Renal pelvis (tissue), 4 donors: ENCODE measurements around the gene KIAA0232. TPM values are rescaled to one million over a fixed set of nuclear protein-coding genes. Genes with fewer than 3 reads are reported as not detected.
"Not testable (repeated sequence)": the region's sequence is repeated elsewhere in the genome, so short reads cannot be mapped to it uniquely, and the experiment has no call there.

Source experiments
- DNase-seq: peaks from one replicate; pipeline ENCODE4 v3.0.0-alpha.2; 2013
- polyA plus RNA-seq, 3 donors: library from polyadenylated mRNA; unstranded; fragments of 120-200 nt; gene quantifications; one replicate each; pipeline ENCODE4 v1.2.1, GENCODE V29; 2013; ENCODE audit not compliant: insufficient read length in 3 of 3

KIAA0232 gene
- polyA plus RNA-seq, 3 donors: 37.2 to 44.9 (median 38.1) TPM

DNA sequence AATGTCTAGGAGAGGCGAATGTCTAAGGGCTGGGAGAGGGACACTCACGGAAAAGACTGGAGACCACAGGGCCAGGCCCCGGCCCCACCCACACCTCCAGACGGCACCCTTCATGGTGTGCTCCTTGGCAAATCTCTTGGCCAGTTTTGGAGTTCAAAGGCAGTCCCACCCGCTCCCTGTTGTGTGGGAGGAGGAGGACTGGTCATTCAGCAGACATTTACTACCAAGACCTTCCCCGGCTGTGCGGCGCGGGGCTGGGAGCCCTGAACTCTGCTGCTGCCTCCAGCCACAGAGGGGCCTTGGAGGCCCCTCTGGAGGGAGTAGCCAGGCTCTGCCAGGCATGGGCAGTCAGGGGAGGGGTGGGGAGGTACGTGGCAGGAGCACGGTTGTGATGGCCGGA lies 118.4 kb downstream of the KIAA0232 start:
- DNase-seq: no peak

DNA sequence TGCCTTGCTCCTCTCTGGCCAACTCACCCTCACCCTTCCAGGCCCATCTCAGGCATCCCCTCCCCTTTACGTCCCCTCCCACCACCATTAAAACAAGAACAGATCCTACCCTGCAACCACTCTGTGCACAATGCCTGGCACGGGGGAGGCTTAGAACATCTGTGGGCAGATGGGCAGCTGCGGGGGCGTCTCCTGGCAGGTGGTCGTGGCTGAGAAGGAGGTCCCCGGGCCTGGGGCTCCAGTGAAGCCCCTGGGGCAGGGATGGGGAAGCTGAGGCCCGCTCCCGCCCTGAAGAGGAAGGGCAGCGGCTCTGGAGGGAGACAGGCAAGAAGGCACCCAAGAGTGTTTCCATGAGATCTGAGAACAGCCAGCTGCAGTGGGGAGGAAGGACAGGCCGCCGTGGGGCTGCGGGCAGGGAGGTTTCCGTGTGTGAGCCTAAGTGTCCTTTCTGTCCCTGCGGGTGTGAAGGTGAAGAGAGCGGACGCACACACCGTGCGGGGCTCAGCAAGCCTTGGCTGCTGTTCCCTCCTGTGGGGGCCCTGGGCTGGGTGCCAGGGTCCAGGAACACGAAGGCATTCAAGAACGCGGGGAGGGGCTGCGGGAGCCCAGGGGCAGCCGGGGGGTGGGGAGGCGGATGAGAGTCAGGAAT lies 119.3 kb downstream of the KIAA0232 start:
- DNase-seq: no peak

- no peak for DNase-seq
These were observed 120.0 kb downstream of the KIAA0232 start for GRCh38 chr4:6902318-6903042.

DNA sequence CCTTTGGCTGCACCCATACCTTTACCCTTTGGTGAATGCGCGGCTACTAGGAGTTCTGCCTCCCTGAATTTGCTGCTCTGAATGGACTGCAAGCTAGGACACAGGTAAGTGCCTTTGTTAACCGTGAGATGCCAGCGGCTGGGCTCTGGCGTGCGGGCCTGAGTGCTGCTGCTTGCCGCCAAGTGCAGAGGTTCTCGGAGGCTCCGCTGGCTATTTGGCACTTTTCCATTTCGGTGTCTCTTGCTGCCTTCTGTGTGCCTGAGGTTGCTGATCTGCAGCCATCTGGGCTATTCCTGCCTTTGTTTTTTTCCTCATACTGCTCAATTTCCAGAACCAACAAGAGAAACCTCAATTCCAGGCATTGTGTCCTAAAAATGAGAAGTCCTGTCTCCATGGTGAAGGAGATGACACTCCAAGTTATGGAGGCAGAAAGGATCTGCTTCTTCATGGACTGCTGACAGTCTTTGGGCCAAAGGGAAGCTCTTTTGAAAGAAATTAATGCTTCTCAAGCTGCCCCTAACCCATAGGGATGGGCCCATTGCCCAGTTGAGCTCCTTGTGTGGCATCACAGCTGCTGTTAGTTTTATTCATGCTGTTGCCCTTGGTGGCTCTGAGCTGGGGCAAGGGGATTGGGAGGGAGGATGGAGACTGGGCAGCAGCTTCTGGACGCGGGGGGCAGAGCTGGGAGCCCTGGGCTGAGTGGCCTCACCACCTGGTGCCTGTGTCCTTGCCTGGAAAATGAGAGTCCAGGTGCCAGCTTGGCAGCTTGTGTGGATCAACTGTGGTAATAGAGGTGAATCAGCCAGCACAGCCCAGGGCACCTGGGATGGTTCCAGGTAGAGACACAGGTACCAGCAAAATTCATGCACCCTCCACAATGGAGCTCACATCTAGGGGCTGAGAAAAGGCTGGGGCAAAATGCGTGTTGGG lies 123.3 kb downstream of the KIAA0232 start:
- DNase-seq: no peak

DNA sequence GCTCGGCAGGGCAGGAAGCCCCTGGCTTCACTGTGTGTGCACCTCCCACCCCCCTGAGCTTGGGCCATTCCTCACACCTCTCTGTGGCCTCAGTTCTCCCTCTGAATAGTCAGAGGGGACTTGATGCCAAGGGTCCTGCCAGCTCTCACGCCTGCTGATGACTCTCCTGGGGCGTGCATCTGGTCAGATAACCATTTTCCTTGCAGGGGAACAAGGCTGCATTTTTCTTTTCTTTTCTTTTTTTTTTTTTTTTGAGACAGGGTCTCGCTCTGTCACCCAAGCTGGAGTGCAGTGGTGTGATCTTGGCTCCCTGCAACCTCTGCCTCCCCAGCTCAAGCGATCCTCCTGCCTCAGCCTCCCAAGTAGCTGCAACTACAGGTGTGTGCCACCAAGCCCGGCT lies 124.0 kb downstream of the KIAA0232 start:
- DNase-seq: not testable (repeated sequence)

DNA sequence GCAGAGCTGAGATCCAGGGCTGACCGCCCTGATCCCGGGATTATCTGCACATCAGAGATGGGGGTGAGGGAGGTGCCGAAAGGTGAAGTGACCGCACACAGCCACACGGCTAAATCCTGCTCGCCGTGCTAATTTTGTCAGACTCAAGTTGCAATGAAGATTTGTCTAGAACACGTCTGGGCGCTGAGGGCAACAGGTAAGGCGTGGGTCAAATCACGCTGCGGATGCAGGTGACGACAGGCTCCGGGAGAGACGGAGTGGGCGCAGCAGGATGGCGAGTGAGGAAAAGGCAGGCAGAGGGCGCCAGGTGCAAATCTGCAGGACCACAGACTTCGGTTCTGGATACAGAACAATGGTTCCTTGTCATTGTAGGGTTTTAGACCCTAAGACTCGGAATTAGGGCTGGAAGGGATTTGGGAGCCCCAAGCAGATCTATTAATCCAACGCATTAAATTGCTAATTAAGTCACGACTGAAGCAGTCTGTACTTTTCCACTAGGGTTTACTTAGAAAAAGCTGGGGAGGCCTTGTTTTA lies 125.2 kb downstream of the KIAA0232 start:
- no peak for DNase-seq

- no peak for DNase-seq
These were observed 126.0 kb downstream of the KIAA0232 start for GRCh38 chr4:6908432-6909112.

DNA sequence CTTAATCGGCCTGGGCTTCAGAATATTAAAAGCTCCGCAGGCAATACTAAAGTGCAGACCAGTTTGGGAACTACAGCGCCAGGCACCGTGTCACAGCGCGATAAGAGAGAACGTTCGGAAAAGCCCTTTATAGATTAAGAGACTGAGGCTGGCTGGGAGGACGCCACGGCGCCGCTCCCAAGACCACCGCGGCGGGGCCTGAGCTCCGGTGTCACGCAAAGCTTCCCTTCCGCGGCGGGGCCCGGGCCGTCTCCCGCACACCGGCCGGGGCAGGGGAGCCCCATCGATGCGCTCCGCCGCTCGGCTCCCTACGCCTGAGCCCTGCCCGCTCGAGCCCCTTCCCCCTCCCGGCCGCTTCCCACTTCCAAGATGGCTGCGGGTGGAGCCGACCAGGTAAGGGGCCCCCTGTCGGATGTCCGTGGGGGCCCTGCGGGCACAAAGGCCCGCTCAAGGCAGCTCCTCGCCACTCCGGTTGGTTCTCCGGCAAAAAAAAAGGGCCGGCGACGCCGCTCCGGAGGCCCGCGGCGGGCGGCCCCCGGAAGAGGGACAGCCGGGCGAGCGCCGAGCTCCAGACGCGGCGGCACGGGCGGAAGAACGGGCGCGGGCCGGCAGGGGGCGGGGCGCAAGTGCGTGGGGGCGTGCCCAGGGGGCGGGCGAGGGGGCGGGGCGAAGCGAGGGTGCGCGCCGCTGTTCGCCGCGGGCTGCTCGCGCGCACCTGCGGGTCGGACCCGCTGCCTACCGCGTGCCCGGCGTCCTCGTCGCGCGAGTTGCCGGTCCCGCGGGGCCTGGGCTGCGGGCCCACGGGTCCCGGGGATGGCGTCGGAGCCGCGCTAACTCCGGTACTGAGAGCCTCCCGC lies 126.8 kb downstream of the KIAA0232 start, which contains the start of gene TBC1D14:
TBC1D14 (plus strand) TSS at position 714 of the 857 bp plus-strand sequence. CDS start 13,564 bp downstream, outside the sequence.
- peak; percentile 89 for DNase-seq

DNA sequence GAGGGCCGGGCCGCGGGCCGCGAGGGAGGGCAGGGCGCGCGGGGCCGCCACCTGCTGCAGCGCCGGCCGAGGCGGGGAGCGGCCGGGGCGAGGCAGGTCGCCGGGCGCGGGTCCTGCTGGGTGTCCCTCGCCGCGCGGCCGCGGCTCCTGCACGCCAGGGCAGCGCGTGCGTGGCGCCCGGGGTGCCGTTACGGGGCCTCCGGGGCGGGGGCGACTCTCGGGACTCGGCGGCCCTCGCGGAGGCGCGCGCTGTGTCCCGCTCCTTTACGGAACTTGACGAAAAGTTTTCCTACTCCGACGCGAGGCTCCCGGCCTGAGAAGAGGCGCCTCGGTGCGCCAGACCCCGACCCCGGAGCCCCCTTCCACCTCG lies 127.4 kb downstream of the KIAA0232 start:
- no peak for DNase-seq

DNA sequence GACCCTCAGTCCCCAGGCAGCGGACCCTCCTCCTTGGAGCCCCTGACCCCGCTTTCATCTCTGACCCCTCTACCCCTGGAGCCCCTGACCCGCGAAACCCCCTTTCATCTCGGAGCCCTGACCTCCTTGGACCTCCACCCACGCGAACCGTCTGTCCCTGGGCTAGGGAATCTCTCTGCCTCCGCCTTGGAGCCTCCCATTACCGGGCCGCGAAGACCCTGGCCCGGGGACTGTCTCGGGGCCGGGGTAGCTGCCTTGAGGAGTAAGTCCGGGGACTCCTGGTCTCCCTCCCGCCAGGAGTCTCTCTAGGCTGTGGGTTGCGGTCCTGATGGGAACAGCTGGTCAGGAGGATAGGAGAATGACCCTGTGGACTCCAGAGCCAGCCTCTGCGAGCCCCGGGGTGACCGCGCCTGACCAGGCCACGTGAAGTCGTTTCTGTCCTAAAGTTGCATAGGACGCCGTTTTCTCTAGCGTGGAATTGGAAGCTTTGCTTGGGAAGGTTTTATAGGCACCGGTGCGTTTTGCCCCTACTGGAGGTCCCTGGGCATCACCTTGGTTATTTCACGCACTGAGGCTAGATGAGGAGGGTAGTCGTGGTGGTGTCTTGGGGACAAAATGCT lies 127.9 kb downstream of the KIAA0232 start:
- DNase-seq: no peak

DNA sequence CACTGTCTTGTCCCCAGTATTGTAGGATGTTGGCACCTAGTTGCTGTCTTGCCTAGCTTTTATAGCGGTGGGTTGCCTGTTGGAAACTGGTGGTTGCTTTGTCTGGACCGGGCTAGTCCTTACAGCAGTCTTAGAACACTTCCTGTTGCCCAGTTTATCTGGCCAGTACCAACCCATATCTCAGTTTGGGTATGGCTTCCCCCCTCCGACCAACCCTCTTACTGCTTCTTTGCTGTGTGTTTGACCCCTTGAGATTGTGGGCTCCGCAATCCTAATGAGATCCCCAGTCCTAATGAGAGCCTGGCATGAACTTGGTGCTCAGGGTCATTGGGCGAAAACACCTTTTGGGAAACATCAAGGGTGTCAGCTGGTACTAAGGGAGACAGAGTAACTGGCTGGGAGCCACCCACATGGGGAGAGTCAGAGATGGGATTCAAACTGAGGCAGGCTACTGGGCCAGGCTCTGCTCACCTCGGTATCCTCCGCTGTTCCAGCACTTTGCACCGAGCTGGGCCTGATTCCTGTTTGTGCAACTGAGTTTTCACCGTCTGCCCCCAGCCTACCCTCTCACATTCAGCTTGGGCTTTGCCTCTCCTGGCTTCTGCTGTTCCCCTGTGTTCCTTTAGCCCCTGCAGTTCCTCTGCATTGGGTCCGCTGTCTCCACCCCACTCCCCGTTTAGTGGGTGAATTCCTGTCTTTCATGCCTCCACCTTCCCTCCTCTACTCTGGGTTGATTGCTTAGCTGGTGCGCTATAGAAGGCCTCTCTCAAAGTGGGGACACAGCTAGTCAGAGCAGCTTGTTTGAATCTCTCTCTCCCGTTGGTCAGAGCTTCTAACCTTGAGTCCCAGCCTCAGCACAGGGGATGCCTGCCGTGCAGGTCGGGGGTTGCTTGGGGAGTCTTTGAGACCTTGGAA lies 128.7 kb downstream of the KIAA0232 start:
- DNase-seq: no peak

DNA sequence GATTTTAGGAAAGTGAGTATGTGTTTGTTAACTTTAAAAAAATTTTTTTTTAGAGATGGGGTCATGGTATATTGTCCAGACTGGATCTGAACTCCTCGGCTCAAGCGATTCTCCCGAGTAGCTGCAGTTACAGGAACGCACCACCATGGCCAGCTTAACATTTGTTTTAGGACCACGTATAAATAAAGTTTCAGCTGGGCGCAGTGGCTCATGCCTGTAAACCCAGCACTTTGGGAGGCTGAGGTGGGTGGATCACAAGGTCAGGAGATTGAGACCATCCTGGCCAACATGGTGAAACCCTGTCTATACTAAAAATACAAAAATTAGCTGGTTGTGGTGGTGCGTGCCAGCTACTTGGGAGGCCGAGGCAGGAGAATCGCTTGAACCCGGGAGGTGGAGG lies 129.4 kb downstream of the KIAA0232 start:
- DNase-seq: not testable (repeated sequence)

DNA sequence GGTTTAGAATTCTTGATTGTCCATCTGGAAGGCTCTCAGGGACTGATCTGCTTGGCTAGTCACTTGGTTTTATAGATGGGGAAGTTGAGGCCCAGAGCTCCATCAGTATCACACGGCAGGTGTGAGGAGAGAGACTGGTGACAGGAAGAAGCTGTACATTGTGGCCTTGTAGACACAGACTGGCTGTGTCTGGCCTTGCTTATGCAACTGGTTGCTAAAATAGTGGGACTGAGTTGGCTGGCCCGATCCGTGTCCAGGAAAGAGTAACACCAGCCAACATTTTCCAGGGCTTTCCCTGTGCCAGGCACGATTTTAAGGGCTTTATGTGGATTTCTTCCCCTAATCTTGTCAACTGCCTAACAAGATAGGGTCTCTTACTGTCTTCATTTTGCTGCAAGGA lies 129.9 kb downstream of the KIAA0232 start:
- no peak for DNase-seq

DNA sequence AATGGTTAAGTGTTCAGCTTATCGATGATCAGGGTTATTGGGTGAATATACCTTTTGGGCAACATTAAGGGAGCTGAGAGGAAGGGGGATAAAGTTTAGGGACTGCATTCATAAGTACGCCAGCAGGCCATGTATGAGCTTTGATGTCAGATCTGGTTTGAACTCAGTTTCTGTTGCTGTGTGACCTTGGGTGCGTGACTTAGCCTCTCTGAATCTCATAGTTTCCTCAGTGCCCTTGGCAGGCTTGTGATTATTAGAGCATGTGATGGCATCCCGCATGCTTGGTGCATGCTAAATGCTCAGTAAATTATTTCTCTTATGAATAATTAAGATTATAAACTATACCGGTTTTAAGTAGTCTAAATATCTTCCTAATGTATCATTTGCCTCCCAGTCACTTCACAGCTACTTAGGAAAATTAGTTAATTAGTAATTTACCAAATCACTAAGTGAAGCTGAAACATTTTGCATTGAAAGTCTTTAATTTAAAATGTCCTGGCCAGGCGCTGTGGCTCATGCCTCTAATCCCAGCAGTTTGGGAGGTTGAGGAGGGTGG lies 130.9 kb downstream of the KIAA0232 start:
- no peak for DNase-seq

DNA sequence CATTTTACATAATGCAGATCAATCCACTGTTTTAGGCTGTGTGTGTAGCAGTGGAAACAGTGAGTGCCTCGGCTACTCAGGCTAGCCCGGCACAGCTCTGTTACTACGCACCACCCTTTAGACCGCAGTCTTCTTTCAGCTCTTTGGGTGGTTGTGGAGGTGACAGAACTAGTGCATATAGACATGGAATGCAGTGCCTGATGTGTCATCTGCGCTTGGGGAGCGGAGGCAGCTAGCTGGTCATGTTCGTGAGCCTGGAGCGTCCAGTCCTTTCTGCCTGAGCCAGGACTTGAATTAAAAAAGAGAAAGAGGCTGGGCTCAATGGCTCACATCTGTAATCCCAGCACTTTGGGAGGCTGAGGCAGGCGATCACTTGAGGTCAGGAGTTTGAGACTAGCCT lies 131.9 kb downstream of the KIAA0232 start:
- no peak for DNase-seq

- no peak for DNase-seq
These were observed 132.8 kb downstream of the KIAA0232 start for GRCh38 chr4:6915041-6916005.

- DNase-seq: no peak
These were observed 133.6 kb downstream of the KIAA0232 start for GRCh38 chr4:6916069-6916586.
